Mesenchymal stem cell (in vitro differentiated cells and primary cell): ENCODE measurements around the gene SYNDIG1L.

ENCODE experiments used
- DNase-seq: peaks from one replicate; pipeline ENCODE4 v3.0.0-alpha.2; 2013
- H2AFZ ChIP-seq: one replicate; pipeline ENCODE4 v1.6.1; 2013; ENCODE audit warnings: low read depth, mild to moderate bottlenecking, control low read depth, inconsistent platforms, low read length, moderate library complexity
- H2AK5ac ChIP-seq: 2 replicates; pipeline ENCODE4 v1.6.1; 2013; ENCODE audit warnings: low read length, moderate library complexity, mild to moderate bottlenecking, inconsistent platforms; ENCODE audit not compliant: severe bottlenecking
- H2BK120ac ChIP-seq: one replicate; pipeline ENCODE4 v1.6.1; 2013; ENCODE audit warnings: low read depth, mild to moderate bottlenecking, inconsistent platforms, low read length, moderate library complexity
- H2BK12ac ChIP-seq, 2 experiments: one replicate each; pipeline ENCODE4 v1.6.1; 2013; ENCODE audit warnings: inconsistent platforms in 2 of 2, low read length in 2 of 2, mild to moderate bottlenecking in 2 of 2, moderate library complexity in 2 of 2, control low read depth in 1 of 2
- H2BK15ac ChIP-seq: one replicate; pipeline ENCODE4 v1.6.1; 2013; ENCODE audit warnings: mild to moderate bottlenecking, low read depth, inconsistent platforms; ENCODE audit not compliant: poor library complexity, severe bottlenecking
- H2BK5ac ChIP-seq: 2 replicates; pipeline ENCODE4 v1.6.1; 2013; ENCODE audit warnings: low read depth, mild to moderate bottlenecking, low read length, control low read depth, inconsistent platforms; ENCODE audit not compliant: poor library complexity, severe bottlenecking
- H3K14ac ChIP-seq, 2 experiments: one replicate each; pipeline ENCODE4 v1.6.1; 2013; ENCODE audit warnings: inconsistent platforms in 2 of 2, low read length in 2 of 2, control low read depth in 1 of 2, mild to moderate bottlenecking in 1 of 2, moderate library complexity in 1 of 2
- H3K18ac ChIP-seq, 2 experiments: one replicate each; pipeline ENCODE4 v1.6.1; 2013; ENCODE audit warnings: inconsistent platforms in 2 of 2, low read length in 2 of 2, control low read depth in 1 of 2, low read depth in 1 of 2, mild to moderate bottlenecking in 1 of 2
- H3K23ac ChIP-seq, 2 experiments: one replicate each; pipeline ENCODE4 v1.6.1; 2013; ENCODE audit warnings: inconsistent platforms in 2 of 2, low read length in 2 of 2, mild to moderate bottlenecking in 2 of 2, moderate library complexity in 2 of 2, control low read depth in 1 of 2
- H3K27ac ChIP-seq: 2 replicates; pipeline ENCODE4 v1.5.1; 2013; ENCODE audit warnings: mild to moderate bottlenecking, moderate library complexity, low read length, control low read depth, inconsistent platforms; ENCODE audit not compliant: poor library complexity, severe bottlenecking
- H3K27me3 ChIP-seq, 2 experiments: 2 replicates each; pipeline versions ENCODE4 v1.6.1 to v1.7.0; 2013; ENCODE audit warnings: low read length in 2 of 2, mild to moderate bottlenecking in 2 of 2, moderate library complexity in 2 of 2, control low read depth in 1 of 2, inconsistent platforms in 1 of 2; ENCODE audit not compliant: control insufficient read depth in 1 of 2, insufficient read depth in 1 of 2
- H3K36me3 ChIP-seq, 2 experiments: 2 replicates each; pipeline versions ENCODE4 v1.6.1 to v1.7.0; 2013; ENCODE audit warnings: low read length in 2 of 2, control low read depth in 1 of 2, inconsistent platforms in 1 of 2, low read depth in 1 of 2, mild to moderate bottlenecking in 1 of 2; ENCODE audit not compliant: insufficient read depth in 2 of 2, control insufficient read depth in 1 of 2
- H3K4ac ChIP-seq, 2 experiments: one replicate each; pipeline ENCODE4 v1.6.1; 2013; ENCODE audit warnings: inconsistent platforms in 2 of 2, low read length in 2 of 2, mild to moderate bottlenecking in 2 of 2, moderate library complexity in 2 of 2, control low read depth in 1 of 2, low read depth in 1 of 2
- H3K4me1 ChIP-seq: 2 replicates; pipeline ENCODE4 v1.6.1; 2013; ENCODE audit warnings: low read depth, low read length, control low read depth; ENCODE audit not compliant: control insufficient read depth, insufficient read depth
- H3K4me2 ChIP-seq: 2 replicates; pipeline ENCODE4 v1.6.1; 2013; ENCODE audit warnings: low read length, mild to moderate bottlenecking, inconsistent platforms; ENCODE audit not compliant: poor library complexity, severe bottlenecking
- H3K4me3 ChIP-seq, 2 experiments: 2 replicates each; pipeline versions ENCODE4 v1.5.1 to v1.7.0; 2013; ENCODE audit warnings: low read length in 2 of 2, mild to moderate bottlenecking in 2 of 2, control low read depth in 1 of 2, low read depth in 1 of 2; ENCODE audit not compliant: insufficient read depth in 1 of 2
- H3K79me1 ChIP-seq: replicated peaks from 2 replicates; pipeline ENCODE4 v1.6.1; 2013; ENCODE audit warnings: mild to moderate bottlenecking, control low read depth, low read length, inconsistent platforms; ENCODE audit not compliant: poor library complexity, severe bottlenecking
- H3K9ac ChIP-seq: 2 replicates; pipeline ENCODE4 v1.7.0; 2013; ENCODE audit warnings: mild to moderate bottlenecking, low read length, moderate library complexity
- H3K9me3 ChIP-seq: 2 replicates; pipeline ENCODE4 v1.7.0; 2013; ENCODE audit warnings: mild to moderate bottlenecking, low read length; ENCODE audit not compliant: control insufficient read depth
- H4K8ac ChIP-seq: one replicate; pipeline ENCODE4 v1.6.1; 2013; ENCODE audit warnings: inconsistent platforms, mild to moderate bottlenecking, low read length, moderate library complexity
- H4K91ac ChIP-seq: one replicate; pipeline ENCODE4 v1.6.1; 2013; ENCODE audit warnings: mild to moderate bottlenecking, low read length, inconsistent platforms
- WGBS: methylation state at CpG from one replicate; pipeline ENCODE4 v1.1.7; 2013; ENCODE audit warnings: mixed read lengths; 5-methylcytosine and 5-hydroxymethylcytosine counted together

The SYNDIG1L gene

GRCh38 chr14:74425525-74426201, 347 bp downstream of the SYNDIG1L start:
- Histone ChIP-seq H3K79me1 (no peaks in the 10 kb centered on the region), H2BK12ac (no peak overlapping the region), H3K27ac (no peak overlapping the region), H3K14ac (no peak overlapping the region), H3K4ac (no peak overlapping the region), H4K91ac (no peak overlapping the region), H3K9ac (no peak overlapping the region), H2BK5ac (no peak overlapping the region), H3K36me3 (no peaks in the 10 kb centered on the region), H2AFZ (no peak overlapping the region), H3K9me3 (peaks cover 10% of the 10 kb centered on the region), H3K18ac (no peak overlapping the region), H3K27me3 (peaks cover 83 to 87% of the 10 kb centered on the region in 2 experiments), H3K4me2 (peak overlapping the region; percentile 37), H2BK15ac (no peak overlapping the region), H2AK5ac (no peak overlapping the region), H2BK120ac (no peak overlapping the region), H3K4me1 (peaks cover 8% of the 10 kb centered on the region), H3K4me3 (peak overlapping the region in 1 of 2 experiments; percentile 35), H3K23ac (no peak overlapping the region), H4K8ac (no peak overlapping the region)
- 9% methylated on average over 37 of the region's 66 CpGs for WGBS
- DNase-seq = peak; percentile 21

GRCh38 chr14:74424606-74425005, 1.4 kb downstream of the SYNDIG1L start:
- Histone ChIP-seq H3K4me3 (no peak overlapping the region), H3K27ac (no peak overlapping the region), H2BK120ac (no peak overlapping the region), H2BK12ac (no peak overlapping the region), H3K36me3 (no peaks in the 10 kb centered on the region), H4K8ac (no peak overlapping the region), H3K9me3 (peaks cover 10% of the 10 kb centered on the region), H2AK5ac (no peak overlapping the region), H3K14ac (no peak overlapping the region), H2AFZ (no peak overlapping the region), H3K23ac (no peak overlapping the region), H2BK15ac (no peak overlapping the region), H3K79me1 (no peaks in the 10 kb centered on the region), H2BK5ac (no peak overlapping the region), H3K4ac (no peak overlapping the region), H3K18ac (no peak overlapping the region), H3K27me3 (peaks cover 85 to 90% of the 10 kb centered on the region in 2 experiments), H3K4me2 (no peak overlapping the region), H3K4me1 (peaks cover 8% of the 10 kb centered on the region), H3K9ac (no peak overlapping the region), H4K91ac (no peak overlapping the region)
- 63% methylated on average over 3 of the region's 3 CpGs for WGBS
- no peak for DNase-seq

GRCh38 chr14:74423246-74423645, 2.8 kb downstream of the SYNDIG1L start:
- H3K4me2 ChIP-seq = no peak overlapping the region
- H2BK15ac ChIP-seq = no peak overlapping the region
- H3K4me1 ChIP-seq = peaks cover 8% of the 10 kb centered on the region
- no peak overlapping the region for H2BK120ac ChIP-seq
- no peak overlapping the region for H3K4me3 ChIP-seq
- peaks cover 10% of the 10 kb centered on the region for H3K9me3 ChIP-seq
- peaks cover 85 to 90% of the 10 kb centered on the region in 2 experiments for H3K27me3 ChIP-seq
- no peak overlapping the region for H3K23ac ChIP-seq
- no peak for DNase-seq
- no peak overlapping the region for H2AFZ ChIP-seq
- H3K36me3 ChIP-seq = no peaks in the 10 kb centered on the region
- H2AK5ac ChIP-seq = no peak overlapping the region
- no peaks in the 10 kb centered on the region for H3K79me1 ChIP-seq
- no peak overlapping the region for H3K18ac ChIP-seq
- H3K14ac ChIP-seq = no peak overlapping the region
- H4K8ac ChIP-seq = no peak overlapping the region
- H3K4ac ChIP-seq = no peak overlapping the region
- H4K91ac ChIP-seq = no peak overlapping the region
- H3K9ac ChIP-seq = no peak overlapping the region
- WGBS = 77% methylated on average over 5 of the region's 7 CpGs
- no peak overlapping the region for H2BK5ac ChIP-seq
- no peak overlapping the region for H2BK12ac ChIP-seq
- no peak overlapping the region for H3K27ac ChIP-seq

- Histone ChIP-seq H2AK5ac (no peak overlapping the region), H3K4me2 (no peak overlapping the region), H2BK120ac (no peak overlapping the region), H3K23ac (no peak overlapping the region), H3K9me3 (peaks cover 14% of the 10 kb centered on the region), H3K79me1 (no peaks in the 10 kb centered on the region), H2BK5ac (no peak overlapping the region), H4K91ac (no peak overlapping the region), H3K18ac (no peak overlapping the region), H3K4me3 (no peak overlapping the region), H3K27me3 (peaks cover 85 to 92% of the 10 kb centered on the region in 2 experiments), H3K9ac (no peak overlapping the region), H2BK15ac (no peak overlapping the region), H3K4ac (no peak overlapping the region), H3K14ac (no peak overlapping the region), H3K27ac (no peak overlapping the region), H3K4me1 (peaks cover 8% of the 10 kb centered on the region), H2BK12ac (no peak overlapping the region), H3K36me3 (no peaks in the 10 kb centered on the region), H4K8ac (no peak overlapping the region), H2AFZ (no peak overlapping the region)
- WGBS = 80% methylated on average over 4 of the region's 5 CpGs
- DNase-seq = no peak
Measured at GRCh38 chr14:74421981-74422380, 4.0 kb downstream of the SYNDIG1L start.
